H4 (cell line): Measurements from ENCODE around the gene LALBA. TPM values are rescaled to one million over a fixed set of nuclear protein-coding genes. Genes with fewer than 3 reads are reported as not detected.
"Not testable (repeated sequence)": the region's sequence is repeated elsewhere in the genome, so short reads cannot be mapped to it uniquely, and the experiment has no call there.

Experiments
- DNase-seq: peaks from one replicate; pipeline ENCODE4 v3.0.0-alpha.2; 2015; ENCODE audit warnings: low spot score
- total RNA-seq: library from RNA; depleted of rRNA; stranded (reverse); fragments of >200 nt; shearing (Covaris generic); gene quantifications from 2 replicates; pipeline ENCODE4 v1.2.3, GENCODE V29; 2014; rRNA removed

The LALBA gene
- not detected in 2 replicates for total RNA-seq

DNA sequence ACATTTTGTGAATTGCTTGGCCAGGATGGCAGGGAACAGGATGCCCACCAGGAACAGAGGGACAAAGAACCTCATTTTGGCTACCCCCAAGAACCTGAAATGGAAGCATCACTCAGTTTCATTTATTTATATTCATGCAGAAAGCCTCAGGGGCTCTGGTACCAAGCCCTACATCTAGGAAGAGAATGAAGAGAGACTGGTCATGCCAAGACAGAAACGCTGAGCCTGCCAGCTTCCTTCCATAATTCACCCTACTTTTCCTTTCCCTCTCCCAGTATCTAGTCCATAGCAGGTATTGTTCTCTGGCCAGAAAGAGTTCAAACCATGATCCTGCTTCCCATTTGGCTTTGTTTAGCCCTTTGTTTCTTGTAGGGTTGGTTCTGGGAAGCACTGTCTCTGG is at the start of gene LALBA:
Gene LALBA, minus strand, starts transcription at position 101 of the 400 bp plus-strand sequence. Its CDS starts 26 bp downstream, at position 75.
- no peak for DNase-seq

GRCh38 chr12:48618541-48618940 is 48.7 kb upstream of the LALBA start:
- peak; percentile 66 for DNase-seq

GRCh38 chr12:48615681-48616080 is 45.8 kb upstream of the LALBA start:
- DNase-seq: peak; percentile 15

DNA sequence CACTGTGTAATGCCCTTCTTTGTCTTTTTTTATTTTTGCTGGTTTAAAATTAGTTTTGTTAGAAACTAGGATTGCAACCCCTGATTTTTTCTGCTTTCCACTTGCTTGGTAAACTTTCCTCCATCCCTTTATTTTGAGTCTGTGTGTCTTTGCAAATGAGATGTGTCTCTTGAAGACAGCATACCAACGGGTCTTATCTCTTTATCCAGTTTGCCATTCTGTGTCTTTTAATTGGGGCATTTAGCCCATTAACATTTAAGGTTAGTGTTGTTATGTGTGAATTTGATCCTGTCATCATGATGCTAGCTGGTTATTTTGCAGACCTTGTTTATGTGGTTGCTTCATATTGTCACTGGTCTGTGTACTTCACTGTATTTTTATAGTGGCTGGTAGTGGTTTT is 43.5 kb upstream of the LALBA start:
- DNase-seq: no peak

DNA sequence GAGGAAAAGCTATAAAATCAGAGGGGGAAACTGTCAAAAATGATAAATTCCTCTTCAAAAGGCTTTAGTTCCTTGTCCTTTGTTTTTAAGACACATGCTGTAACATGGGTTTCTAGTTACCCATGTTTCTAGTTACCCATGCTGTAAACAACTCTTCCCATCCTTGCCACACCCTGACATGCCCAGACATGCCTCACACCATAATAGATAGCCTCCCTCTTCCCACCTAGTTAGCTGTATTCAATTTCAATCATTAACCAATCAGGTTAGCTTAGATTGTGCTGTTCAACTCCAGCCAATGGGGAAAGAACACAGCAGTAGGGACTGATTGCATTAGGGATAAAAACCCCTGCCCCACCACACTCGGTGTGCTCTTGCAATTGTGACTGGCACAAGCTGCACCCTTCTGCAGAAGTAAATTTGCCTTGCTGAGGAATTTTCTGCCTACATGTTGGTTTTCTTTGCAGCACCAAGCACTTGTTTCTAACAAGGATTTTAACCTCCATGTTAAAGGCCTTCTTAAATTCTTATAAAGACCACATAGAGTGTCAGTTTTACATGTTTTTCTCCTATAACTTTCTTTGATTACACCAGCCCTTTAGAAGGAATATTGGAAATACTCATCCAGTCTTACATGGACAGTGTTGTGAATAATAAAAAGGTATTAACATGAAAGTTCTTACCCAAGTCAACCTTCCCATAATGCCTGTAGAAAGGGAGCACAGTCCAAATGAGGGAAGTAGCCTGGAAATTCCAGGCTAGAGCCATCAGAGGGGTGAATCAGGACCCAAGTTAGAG is 32.5 kb upstream of the LALBA start:
- no peak for DNase-seq

DNA sequence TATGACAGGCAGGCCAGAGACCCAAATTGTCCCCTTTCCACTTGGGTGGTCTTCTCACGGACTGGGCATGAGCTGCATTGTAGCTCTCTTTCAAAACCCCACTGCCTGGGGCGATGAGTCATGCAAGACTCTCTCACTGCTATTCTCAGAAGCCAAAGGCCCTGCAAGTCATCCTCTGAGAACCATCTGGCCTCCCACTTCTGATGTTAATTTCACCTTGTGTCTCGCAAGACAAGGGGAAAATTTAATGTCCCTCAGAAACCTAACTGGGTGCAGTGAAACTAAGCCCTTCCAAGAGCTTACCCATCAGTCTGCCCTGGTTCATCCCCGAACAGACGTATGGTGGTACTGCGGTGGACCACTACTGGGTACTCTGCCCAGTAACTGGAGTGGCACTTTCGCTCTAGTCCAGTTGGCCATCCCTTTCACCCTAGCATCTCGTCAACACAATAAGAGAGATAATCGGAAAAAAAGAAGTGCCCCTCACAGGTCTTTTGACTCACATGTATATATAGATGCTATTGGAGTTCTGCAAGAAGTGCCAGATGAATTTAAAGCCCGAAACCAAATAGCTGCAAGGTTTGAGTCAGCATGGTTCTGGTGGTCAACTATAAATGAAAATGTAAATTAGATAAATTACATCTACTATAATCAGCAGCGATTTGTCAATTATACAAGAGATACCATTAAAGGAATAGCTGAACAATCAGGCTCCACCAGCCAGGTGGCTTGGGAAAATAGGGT is 31.3 kb upstream of the LALBA start:
- DNase-seq: peak; percentile 44

DNA sequence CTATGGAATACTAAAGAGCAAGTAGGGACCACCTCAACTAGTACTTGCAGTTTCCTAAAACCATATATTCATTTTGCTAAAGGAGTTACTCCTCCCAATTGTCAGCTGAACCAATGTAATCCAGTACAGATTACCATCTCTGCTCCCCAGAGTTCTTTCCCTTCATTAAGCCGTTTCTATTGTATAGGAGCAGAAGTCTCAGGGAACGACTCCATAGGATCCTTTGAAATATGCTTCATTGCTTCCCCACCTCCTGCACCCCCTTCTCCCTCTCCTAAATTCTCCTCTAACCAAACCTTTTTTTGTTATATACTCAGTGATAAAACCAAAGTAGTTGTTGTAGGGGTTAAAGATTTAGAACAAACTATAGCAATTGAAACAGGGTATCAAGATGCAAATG is 30.7 kb upstream of the LALBA start:
- no peak for DNase-seq

DNA sequence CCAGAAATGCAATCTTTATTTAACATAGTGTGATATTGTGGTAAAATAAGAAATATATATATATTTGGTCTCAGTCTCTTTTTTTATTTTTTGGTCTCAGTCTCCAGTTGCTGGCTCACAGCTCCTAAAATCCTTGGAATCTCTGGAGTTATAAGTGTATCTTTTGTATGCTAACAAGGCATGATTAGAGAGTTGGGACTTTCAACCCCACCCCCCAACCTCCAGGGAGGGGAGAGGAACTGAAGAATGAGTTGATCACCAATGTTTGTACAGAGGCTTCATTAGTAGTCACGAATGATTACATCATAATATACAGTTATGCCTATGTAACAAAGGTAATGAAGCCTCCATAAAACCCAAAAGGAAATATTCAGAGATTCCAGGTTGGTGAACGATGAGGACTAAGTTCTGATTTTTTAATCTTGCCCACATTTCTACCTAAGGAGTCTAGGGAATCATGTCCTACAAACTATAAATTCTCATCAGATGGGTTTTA is 22.8 kb upstream of the LALBA start:
- no peak for DNase-seq

GRCh38 chr12:48586361-48586760 is 16.5 kb upstream of the LALBA start:
- no peak for DNase-seq

GRCh38 chr12:48583728-48584127 is 13.9 kb upstream of the LALBA start:
- no peak for DNase-seq

DNA sequence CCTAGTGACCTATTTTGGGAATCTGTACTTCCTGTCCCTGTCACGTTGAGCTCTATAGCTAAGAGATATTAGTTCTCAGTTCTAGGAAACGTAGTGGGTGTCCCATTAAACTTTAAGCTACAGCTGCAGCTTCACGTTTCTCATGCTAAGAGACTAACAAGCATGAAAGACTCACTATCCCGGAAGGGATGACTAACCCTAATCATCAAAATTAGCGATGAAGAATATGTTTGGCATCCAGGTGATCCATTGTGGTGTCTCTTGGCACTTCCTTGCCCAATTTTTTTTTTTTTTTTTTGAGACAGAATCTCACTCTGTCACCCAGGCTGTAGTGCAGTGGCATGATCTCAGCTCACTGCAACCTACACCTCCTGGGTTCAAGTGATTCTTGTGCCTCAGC is 11.0 kb upstream of the LALBA start:
- no peak for DNase-seq

- DNase-seq: no peak
These were observed 2.5 kb upstream of the LALBA start for GRCh38 chr12:48572326-48572725.

GRCh38 chr12:48567731-48568130 is 2.1 kb downstream of the LALBA start:
- DNase-seq: no peak

GRCh38 chr12:48557919-48558318 is 11.9 kb downstream of the LALBA start:
- no peak for DNase-seq

DNA sequence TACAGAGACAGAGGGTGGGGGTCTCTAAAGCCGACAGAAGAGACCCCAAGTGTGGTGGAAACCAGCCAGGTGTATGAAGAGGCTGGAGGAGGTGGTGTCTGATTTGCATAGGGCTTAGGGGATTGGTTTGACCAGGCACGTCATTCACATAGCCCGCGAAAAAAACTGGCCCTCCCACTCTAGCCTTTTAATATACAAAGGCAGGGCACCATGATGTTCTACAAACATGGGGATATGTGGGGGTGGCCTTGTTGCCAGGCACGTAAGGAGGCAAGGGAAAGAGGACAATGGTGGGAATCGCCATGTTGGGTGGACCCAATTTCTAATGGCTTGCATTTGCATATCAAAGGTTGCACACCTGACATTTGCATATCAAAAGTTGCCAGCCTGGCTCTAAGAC is 13.2 kb downstream of the LALBA start:
- no peak for DNase-seq

DNA sequence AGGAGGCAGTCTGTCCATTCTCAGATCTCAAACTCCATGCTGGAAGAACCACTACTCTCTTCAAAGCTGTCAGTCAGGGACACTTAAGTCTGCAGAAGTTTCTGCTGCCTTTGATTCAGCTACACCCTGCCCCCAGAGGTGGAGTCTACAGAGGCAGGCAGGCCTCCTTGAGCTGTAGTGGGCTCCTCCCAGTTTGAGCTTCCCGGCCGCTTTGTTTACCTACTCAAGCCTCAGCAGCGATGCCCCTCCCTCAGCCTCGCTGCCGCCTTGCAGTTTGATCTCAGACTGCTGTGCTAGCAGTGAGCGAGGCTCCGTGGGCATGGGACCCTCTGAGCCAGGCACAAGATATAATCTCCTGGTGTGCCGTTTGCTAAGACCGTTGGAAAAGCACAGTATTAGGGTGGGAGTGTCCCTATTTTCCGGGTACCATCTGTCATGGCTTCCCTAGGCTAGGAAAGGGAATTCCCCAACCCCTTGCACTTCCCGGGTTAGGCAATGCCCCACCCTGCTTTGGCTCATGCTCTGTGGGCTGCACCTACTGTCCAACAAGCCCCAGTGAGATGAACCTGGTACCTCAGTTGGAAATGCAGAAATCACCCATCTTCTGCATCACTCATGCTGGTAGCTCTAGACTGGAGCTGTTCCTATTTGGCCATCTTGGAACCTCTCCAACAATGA is 16.0 kb downstream of the LALBA start:
- peak; percentile 18 for DNase-seq

- not testable (repeated sequence) for DNase-seq
These were observed 18.2 kb downstream of the LALBA start for GRCh38 chr12:48551636-48552035.

GRCh38 chr12:48547012-48547411 is 22.8 kb downstream of the LALBA start:
- DNase-seq: not testable (repeated sequence)

DNA sequence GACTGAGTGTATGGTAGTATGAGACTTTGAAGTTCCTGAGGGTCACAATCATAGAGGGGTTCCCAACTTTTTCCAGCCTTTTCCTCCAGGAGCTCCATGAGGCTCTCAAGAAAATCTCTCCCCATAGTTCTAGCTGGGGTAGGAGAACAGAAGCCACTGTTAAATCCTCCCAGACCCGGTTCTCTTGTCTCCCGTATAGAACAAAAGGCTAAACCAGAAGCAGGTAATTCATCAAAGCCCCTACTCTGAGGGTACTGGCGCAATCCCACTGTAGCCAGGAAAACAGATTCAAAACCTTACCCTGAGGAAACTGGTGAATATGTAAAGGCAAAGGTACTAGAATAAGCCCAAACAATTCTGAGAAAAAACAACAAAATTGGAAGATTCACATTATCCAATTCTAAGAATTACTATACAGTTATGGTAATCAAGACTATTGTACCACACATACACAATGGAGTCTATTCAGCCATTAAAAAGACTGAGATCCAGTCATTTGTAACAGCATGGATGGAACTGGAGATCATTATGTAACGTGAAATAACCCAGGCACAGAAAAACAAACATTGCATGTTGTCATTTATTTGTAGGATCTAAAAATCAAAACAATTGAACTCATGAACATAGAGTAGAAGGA is 23.9 kb downstream of the LALBA start:
- DNase-seq: no peak

- peak; percentile 11 for DNase-seq
These were observed 27.4 kb downstream of the LALBA start for GRCh38 chr12:48542300-48542928.

DNA sequence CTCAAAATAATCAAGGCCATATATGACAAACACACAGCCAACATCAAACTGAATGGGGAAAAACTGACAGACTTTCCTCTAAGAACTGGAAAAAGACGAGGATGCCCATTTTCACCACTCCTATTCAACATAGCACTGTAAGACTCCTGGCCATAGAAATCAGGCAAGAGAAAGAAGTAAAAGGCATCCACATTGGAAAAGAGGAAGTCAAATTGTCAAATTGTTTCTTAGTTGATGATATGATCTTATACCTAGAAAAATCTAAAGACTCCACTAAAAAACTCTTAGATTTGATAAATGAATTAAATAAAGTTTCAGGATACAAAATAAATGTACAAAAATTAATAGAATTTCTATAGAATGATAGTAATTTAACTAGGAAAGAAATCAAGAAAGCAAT is 33.2 kb downstream of the LALBA start:
- no peak for DNase-seq
